Gastroesophageal sphincter (tissue), 3 donors: ENCODE results near the gene ECI1.

Experiments used
- POLR2AphosphoS5 ChIP-seq: sonication (generic); formaldehyde crosslinking; IDR thresholded peaks from one replicate; pipeline ENCODE4 v1.6.1; 2017; ENCODE audit warnings: antibody characterized with exemption
- TF ChIP-seq, protein P1 (sequence below), 4 experiments: fragments of 200-600 bp in 2 of 4; fragments of 450-650 bp in 2 of 4; sonication (generic) in 1 of 4; IDR thresholded peaks; one replicate each; pipeline ENCODE4 v1.5.1; 2017 to 2019; ENCODE audit warnings: antibody characterized with exemption in 4 of 4, mild to moderate bottlenecking in 2 of 4, moderate library complexity in 2 of 4

DNA sequence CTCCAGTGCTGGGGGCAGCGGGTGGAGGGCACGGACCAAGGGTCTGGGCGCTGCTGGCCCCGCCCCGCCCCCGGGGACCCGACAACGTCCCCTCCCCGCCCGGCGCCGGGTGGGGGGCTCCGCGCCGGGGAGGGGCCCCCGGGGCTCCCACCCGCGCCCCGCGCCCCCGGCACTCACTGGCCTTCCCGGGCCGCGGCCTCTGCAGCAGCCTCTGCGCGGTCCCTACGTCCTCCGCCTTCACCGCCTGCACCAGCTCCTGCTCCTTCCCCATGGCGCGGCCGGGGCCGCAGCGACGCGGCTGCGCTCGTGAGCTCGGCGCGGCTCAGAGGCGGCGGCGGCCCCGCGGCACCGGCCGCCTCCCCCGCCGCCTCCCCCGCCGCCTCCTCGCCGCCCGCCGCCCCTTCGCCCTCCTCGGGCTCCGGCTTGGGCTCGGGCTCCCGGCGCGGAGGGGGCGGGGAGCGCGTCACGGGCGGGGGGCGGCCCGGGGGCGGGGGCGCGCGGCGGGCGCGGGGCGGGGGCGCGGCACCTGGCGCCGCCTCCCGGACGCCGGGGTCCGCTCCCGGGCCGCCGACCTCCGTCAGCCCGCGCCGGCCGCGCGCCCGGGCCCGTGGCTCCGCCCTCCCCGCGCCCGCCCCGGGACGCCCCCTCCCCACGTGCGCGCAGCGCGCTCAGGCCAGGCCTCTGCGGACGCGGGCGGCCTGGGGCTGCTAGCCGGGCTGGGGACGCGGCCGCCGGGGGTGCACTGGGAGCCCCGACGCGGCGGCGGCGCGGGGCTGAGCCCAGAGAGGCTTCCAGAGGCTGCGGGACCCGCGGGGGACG, 55.0 kb downstream of the ECI1 start, which contains the start of gene CASKIN1:
- TF ChIP-seq POLR2AphosphoS5 = no peak
- TF ChIP-seq, protein P1, sequence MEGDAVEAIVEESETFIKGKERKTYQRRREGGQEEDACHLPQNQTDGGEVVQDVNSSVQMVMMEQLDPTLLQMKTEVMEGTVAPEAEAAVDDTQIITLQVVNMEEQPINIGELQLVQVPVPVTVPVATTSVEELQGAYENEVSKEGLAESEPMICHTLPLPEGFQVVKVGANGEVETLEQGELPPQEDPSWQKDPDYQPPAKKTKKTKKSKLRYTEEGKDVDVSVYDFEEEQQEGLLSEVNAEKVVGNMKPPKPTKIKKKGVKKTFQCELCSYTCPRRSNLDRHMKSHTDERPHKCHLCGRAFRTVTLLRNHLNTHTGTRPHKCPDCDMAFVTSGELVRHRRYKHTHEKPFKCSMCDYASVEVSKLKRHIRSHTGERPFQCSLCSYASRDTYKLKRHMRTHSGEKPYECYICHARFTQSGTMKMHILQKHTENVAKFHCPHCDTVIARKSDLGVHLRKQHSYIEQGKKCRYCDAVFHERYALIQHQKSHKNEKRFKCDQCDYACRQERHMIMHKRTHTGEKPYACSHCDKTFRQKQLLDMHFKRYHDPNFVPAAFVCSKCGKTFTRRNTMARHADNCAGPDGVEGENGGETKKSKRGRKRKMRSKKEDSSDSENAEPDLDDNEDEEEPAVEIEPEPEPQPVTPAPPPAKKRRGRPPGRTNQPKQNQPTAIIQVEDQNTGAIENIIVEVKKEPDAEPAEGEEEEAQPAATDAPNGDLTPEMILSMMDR (IDR thresholded peaks at IDR 0.05) = no peak
